AG09319 (cell line): ENCODE measurements around the gene DOC2B.

Source experiments
- DNase-seq: peaks from one replicate; pipeline ENCODE4 v3.0.0-alpha.2; 2010; ENCODE audit warnings: low read depth; ENCODE audit errors: extremely low read depth
- CTCF ChIP-seq: IDR thresholded peaks from 2 replicates; pipeline ENCODE4 v1.5.1; 2011; ENCODE audit warnings: low read depth, mild to moderate bottlenecking, inconsistent platforms, low read length, moderate library complexity

Gene DOC2B

GRCh38 chr17:192666-193425 lies 11.4 kb upstream of the DOC2B start:
- no peak for TF ChIP-seq CTCF
- no peak for DNase-seq

- no peak for TF ChIP-seq CTCF
Measured at GRCh38 chr17:189444-189843, 8.0 kb upstream of the DOC2B start.

GRCh38 chr17:187130-187529 lies 5.7 kb upstream of the DOC2B start:
- no peak for TF ChIP-seq CTCF

More at GRCh38 chr17:189444-189843, 8.0 kb upstream of the DOC2B start:
- no peak for DNase-seq

GRCh38 chr17:185445-186138 lies 4.1 kb upstream of the DOC2B start:
- no peak for DNase-seq
- no peak for TF ChIP-seq CTCF

More at GRCh38 chr17:187130-187529, 5.7 kb upstream of the DOC2B start:
- DNase-seq = no peak

- no peak for DNase-seq
- no peak for TF ChIP-seq CTCF
Measured at GRCh38 chr17:183021-183420, 1.6 kb upstream of the DOC2B start.

- TF ChIP-seq CTCF = no peak
Measured at GRCh38 chr17:182050-182751, 751 bp upstream of the DOC2B start.

More at GRCh38 chr17:182050-182751, 751 bp upstream of the DOC2B start:
- DNase-seq = no peak
